ENCODE data around the gene FRMD8.
A peak's percentile ranks its signal among the peaks of the same experiment; 100 is the strongest.

FRMD8 gene

GRCh38 chr11:65425971-65426838, 39.8 kb downstream of the FRMD8 start:
- peak in 1 of 2 experiments; percentile 48 for DNase-seq

GRCh38 chr11:65426839-65427690, 40.6 kb downstream of the FRMD8 start:
- peak; percentile 61 to 66 for DNase-seq

- DNase-seq = peak; percentile 61 to 68
Observed at GRCh38 chr11:65427691-65428577, 41.5 kb downstream of the FRMD8 start.

GRCh38 chr11:65428578-65429067, 42.2 kb downstream of the FRMD8 start:
- DNase-seq = peak in 1 of 2 experiments; percentile 47

GRCh38 chr11:65429068-65429681, 42.7 kb downstream of the FRMD8 start:
- peak in 1 of 2 experiments; percentile 51 for DNase-seq

- peak; percentile 58 to 68 for DNase-seq
Observed at GRCh38 chr11:65429724-65430405, 43.4 kb downstream of the FRMD8 start.

- DNase-seq = peak in 1 of 2 experiments; percentile 21
Observed at GRCh38 chr11:65430406-65431217, 44.2 kb downstream of the FRMD8 start.

- peak in 1 of 2 experiments; percentile 20 for DNase-seq
Observed at GRCh38 chr11:65431451-65432099, 45.1 kb downstream of the FRMD8 start.

GRCh38 chr11:65432100-65432650, 45.7 kb downstream of the FRMD8 start:
- DNase-seq = no peak

GRCh38 chr11:65432686-65433582, 46.5 kb downstream of the FRMD8 start:
- no peak for DNase-seq

- no peak for DNase-seq
Observed at GRCh38 chr11:65433657-65434056, 47.2 kb downstream of the FRMD8 start.

GRCh38 chr11:65434057-65434666, 47.7 kb downstream of the FRMD8 start:
- no peak for DNase-seq

GRCh38 chr11:65434667-65435410, 48.4 kb downstream of the FRMD8 start:
- DNase-seq = no peak

- DNase-seq = peak in 1 of 2 experiments; percentile 0
Observed at GRCh38 chr11:65435411-65435931, 49.0 kb downstream of the FRMD8 start.

GRCh38 chr11:65435981-65436411, 49.6 kb downstream of the FRMD8 start:
- DNase-seq = no peak

- no peak for DNase-seq
Observed at GRCh38 chr11:65436412-65437032, 50.1 kb downstream of the FRMD8 start.
